Measurements from ENCODE around the gene KIF1B. TPM values are rescaled to one million over a fixed set of nuclear protein-coding genes. Genes with fewer than 3 reads are reported as not detected.

Gene KIF1B
- total RNA-seq, 1 experiment from 2014 or later, result 28.1 TPM

DNA sequence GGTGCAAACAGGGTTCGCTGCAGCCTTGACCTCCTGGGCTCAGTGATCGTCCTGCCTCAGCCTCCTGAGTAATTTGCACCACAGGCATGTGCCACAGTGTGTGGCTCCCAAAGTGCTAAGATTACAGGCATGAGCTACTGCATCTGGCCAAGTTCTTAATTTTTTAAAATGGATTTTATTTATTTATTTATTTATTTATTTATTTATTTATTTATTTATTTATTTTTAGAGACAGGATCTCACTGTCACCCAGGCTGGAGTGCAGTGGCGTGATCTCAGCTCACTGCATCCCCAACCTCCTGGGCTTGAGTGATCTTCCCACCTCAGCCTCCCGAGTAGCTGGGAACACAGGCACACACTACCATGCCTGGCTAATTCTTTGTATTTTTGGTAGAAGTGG lies 54.7 kb downstream of the KIF1B start (continued):
- no peak for TF ChIP-seq ZFX (IDR thresholded peaks at IDR 0.05)
- TF ChIP-seq JUND (IDR thresholded peaks at IDR 0.05), result no peak
- TF ChIP-seq YY1 (IDR thresholded peaks at IDR 0.05; ENCODE audit: extremely low read depth, insufficient replicate concordance, low read depth, low read length), result no peak
- TF ChIP-seq CBX3 (IDR thresholded peaks at IDR 0.05; ENCODE audit: low read depth), result no peak
- no peak for TF ChIP-seq ELF1 (IDR thresholded peaks at IDR 0.05; ENCODE audit: borderline replicate concordance, low read depth)
- TF ChIP-seq, protein P1, sequence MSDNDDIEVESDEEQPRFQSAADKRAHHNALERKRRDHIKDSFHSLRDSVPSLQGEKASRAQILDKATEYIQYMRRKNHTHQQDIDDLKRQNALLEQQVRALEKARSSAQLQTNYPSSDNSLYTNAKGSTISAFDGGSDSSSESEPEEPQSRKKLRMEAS (IDR thresholded peaks at IDR 0.05), result no peak
- no peak for TF ChIP-seq EZH2phosphoT487 (IDR thresholded peaks at IDR 0.05; ENCODE audit: borderline replicate concordance)
- TF ChIP-seq EZH2 (IDR thresholded peaks at IDR 0.05), result no peak

DNA sequence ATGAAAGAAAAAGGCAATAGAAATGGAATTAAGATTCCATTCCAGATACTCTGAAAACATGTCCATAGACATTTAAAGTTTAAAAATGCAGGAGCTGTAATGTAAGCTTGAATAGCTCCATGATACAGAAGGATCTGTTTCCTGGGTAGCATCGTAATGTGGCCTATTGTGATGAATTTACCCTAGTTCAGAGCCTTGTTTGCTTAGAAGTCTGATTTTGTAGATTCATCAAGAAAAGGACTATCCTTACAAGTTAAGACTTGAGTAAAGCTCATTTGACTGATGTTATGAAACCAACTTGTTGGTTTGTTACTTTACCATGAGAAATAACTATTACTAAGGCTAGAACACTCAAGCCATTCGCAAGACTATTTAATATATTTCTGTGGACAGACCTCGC lies 55.5 kb downstream of the KIF1B start:
- no peak for DNase-seq (ENCODE audit: low read depth, low spot score)
- RAD21 ChIA-PET (ENCODE audit: low non-redundant PET in 1 of 2, low total read pairs in 2 of 2, uncharacterized antibody in 2 of 2, unreplicated experiment in 2 of 2), result no interaction called here
- no TSS peak for BruUV-seq (replicated peaks)

More for the DNA sequence above, 55.5 kb downstream of the KIF1B start:
- H3K9ac ChIP-seq (ENCODE audit: low read length), result no peak overlapping the region
- CTCF ChIA-PET, result no interaction called here
- no peaks in the 10 kb centered on the region for H3K27me3 ChIP-seq (ENCODE audit: insufficient read depth, low read length)
- TF ChIP-seq EZH2 (IDR thresholded peaks at IDR 0.05) (no peak), FOSL1 (IDR thresholded peaks at IDR 0.05; ENCODE audit: low read depth) (no peak), POLR2A (IDR thresholded peaks at IDR 0.05; ENCODE audit: borderline replicate concordance, extremely low read depth, insufficient read depth, insufficient read length) (no peak), JUND (IDR thresholded peaks at IDR 0.05) (no peak), ZFX (IDR thresholded peaks at IDR 0.05) (no peak), RAD21 (IDR thresholded peaks at IDR 0.05; ENCODE audit: low read depth) (no peak), EGR1 (IDR thresholded peaks at IDR 0.05; ENCODE audit: low read depth) (no peak), CEBPB (IDR thresholded peaks at IDR 0.05; ENCODE audit: low read depth) (no peak), SIN3A (IDR thresholded peaks at IDR 0.05; ENCODE audit: low read depth) (no peak), CBX3 (IDR thresholded peaks at IDR 0.05; ENCODE audit: low read depth) (no peak), EZH2phosphoT487 (IDR thresholded peaks at IDR 0.05; ENCODE audit: borderline replicate concordance) (no peak), SRF (IDR thresholded peaks at IDR 0.05; ENCODE audit: low read depth) (no peak), ZNF274 (IDR thresholded peaks at IDR 0.05; ENCODE audit: low read depth, low read length) (no peak), POLR2AphosphoS5 (IDR thresholded peaks at IDR 0.05; ENCODE audit: low read depth, low read length) (no peak)
- TF ChIP-seq, protein P2, sequence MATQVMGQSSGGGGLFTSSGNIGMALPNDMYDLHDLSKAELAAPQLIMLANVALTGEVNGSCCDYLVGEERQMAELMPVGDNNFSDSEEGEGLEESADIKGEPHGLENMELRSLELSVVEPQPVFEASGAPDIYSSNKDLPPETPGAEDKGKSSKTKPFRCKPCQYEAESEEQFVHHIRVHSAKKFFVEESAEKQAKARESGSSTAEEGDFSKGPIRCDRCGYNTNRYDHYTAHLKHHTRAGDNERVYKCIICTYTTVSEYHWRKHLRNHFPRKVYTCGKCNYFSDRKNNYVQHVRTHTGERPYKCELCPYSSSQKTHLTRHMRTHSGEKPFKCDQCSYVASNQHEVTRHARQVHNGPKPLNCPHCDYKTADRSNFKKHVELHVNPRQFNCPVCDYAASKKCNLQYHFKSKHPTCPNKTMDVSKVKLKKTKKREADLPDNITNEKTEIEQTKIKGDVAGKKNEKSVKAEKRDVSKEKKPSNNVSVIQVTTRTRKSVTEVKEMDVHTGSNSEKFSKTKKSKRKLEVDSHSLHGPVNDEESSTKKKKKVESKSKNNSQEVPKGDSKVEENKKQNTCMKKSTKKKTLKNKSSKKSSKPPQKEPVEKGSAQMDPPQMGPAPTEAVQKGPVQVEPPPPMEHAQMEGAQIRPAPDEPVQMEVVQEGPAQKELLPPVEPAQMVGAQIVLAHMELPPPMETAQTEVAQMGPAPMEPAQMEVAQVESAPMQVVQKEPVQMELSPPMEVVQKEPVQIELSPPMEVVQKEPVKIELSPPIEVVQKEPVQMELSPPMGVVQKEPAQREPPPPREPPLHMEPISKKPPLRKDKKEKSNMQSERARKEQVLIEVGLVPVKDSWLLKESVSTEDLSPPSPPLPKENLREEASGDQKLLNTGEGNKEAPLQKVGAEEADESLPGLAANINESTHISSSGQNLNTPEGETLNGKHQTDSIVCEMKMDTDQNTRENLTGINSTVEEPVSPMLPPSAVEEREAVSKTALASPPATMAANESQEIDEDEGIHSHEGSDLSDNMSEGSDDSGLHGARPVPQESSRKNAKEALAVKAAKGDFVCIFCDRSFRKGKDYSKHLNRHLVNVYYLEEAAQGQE (IDR thresholded peaks at IDR 0.05; ENCODE audit: low read depth), result no peak
- TF ChIP-seq, protein P3, sequence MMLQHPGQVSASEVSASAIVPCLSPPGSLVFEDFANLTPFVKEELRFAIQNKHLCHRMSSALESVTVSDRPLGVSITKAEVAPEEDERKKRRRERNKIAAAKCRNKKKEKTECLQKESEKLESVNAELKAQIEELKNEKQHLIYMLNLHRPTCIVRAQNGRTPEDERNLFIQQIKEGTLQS (IDR thresholded peaks at IDR 0.05), result no peak
- TF ChIP-seq, protein P1 (IDR thresholded peaks at IDR 0.05), result no peak
- TF ChIP-seq, protein P4, sequence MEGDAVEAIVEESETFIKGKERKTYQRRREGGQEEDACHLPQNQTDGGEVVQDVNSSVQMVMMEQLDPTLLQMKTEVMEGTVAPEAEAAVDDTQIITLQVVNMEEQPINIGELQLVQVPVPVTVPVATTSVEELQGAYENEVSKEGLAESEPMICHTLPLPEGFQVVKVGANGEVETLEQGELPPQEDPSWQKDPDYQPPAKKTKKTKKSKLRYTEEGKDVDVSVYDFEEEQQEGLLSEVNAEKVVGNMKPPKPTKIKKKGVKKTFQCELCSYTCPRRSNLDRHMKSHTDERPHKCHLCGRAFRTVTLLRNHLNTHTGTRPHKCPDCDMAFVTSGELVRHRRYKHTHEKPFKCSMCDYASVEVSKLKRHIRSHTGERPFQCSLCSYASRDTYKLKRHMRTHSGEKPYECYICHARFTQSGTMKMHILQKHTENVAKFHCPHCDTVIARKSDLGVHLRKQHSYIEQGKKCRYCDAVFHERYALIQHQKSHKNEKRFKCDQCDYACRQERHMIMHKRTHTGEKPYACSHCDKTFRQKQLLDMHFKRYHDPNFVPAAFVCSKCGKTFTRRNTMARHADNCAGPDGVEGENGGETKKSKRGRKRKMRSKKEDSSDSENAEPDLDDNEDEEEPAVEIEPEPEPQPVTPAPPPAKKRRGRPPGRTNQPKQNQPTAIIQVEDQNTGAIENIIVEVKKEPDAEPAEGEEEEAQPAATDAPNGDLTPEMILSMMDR (IDR thresholded peaks at IDR 0.05 in 2 of 3, conservative IDR thresholded peaks at IDR 0.05 in 1 of 3; ENCODE audit: borderline replicate concordance in 1 of 3, insufficient read depth in 1 of 3, low read depth in 2 of 3, low read length in 2 of 3), result no peak
- H3K4me1 ChIP-seq (ENCODE audit: control insufficient read depth in 1 of 2, insufficient read depth in 2 of 2, low read length in 2 of 2), result no peaks in the 10 kb centered on the region
- H3K4me3 ChIP-seq (replicated peaks in 1 of 2; ENCODE audit: low read depth in 1 of 2, low read length in 2 of 2), result no peak overlapping the region
- H3K9me3 ChIP-seq (ENCODE audit: control insufficient read depth in 1 of 2, insufficient read depth in 1 of 2, low read depth in 1 of 2, low read length in 2 of 2), result no peaks in the 10 kb centered on the region
- no peaks in the 10 kb centered on the region for H3K79me2 ChIP-seq (ENCODE audit: insufficient read depth, low read length)
- intact Hi-C loops (cut with micrococcal nuclease), result no loop called here
- POLR2A ChIA-PET, result no interaction called here
- ATAC-seq, result no peak
- H2AFZ ChIP-seq (ENCODE audit: low read depth, low read length, poor library complexity, severe bottlenecking), result no peak overlapping the region
- H3K27ac ChIP-seq (ENCODE audit: low read depth, low read length), result no peak overlapping the region
- peaks cover 3 to 7% of the 10 kb centered on the region in 2 experiments; a peak in 2 of 4 replicates for H3K36me3 ChIP-seq (ENCODE audit: control insufficient read depth in 1 of 2, insufficient read depth in 2 of 2, low read length in 2 of 2)
- no peak overlapping the region for H3K4me2 ChIP-seq (ENCODE audit: low read length)
- H4K20me1 ChIP-seq (ENCODE audit: insufficient read depth), result no peaks in the 10 kb centered on the region
- H3K9me2 ChIP-seq (ENCODE audit: insufficient read depth), result no peaks in the 10 kb centered on the region

Data from HCT116 (cell line).